Pancreas (tissue), 10 donors: ENCODE measurements around the gene JAKMIP1. TPM values are rescaled to one million over a fixed set of nuclear protein-coding genes. Genes with fewer than 3 reads are reported as not detected.

Source experiments
- ATAC-seq, 4 donors: fragments of 200-7000 bp; cut with Tn5 transposase; one replicate each; pipeline versions ENCODE4 v1.8.0 to v1.9.1; 2020; ENCODE audit warnings: mild to moderate bottlenecking in 4 of 4, moderate library complexity in 4 of 4
- DNase-seq, 6 donors: peaks; one replicate each; pipeline ENCODE4 v3.0.0-alpha.2; 2020
- FAIRE-seq: peaks from 2 replicates; lab custom pipeline; 2012; peaks lifted over from hg19 to GRCh38; lab: Jason Lieb, UNC
- H3K27ac ChIP-seq, 4 donors: fragments of 200-600 bp; sonication (generic); 1 replicate in 3 of 4; 2 replicates in 1 of 4; pipeline versions ENCODE4 v1.5.0 to v1.8.0; 2020
- H3K27me3 ChIP-seq, 4 donors: fragments of 200-600 bp; one replicate each; pipeline ENCODE4 v1.8.0; 2021
- H3K36me3 ChIP-seq, 3 donors: fragments of 200-600 bp; sonication (generic) in 1 of 3; one replicate each; pipeline versions ENCODE4 v1.5.0 to v1.8.0; 2020 to 2021
- H3K4me1 ChIP-seq, 3 donors: fragments of 200-600 bp; one replicate each; pipeline ENCODE4 v1.8.0; 2021
- H3K4me3 ChIP-seq, 4 donors: fragments of 200-600 bp; sonication (generic) in 2 of 4; one replicate each; pipeline versions ENCODE4 v1.5.0 to v1.8.0; 2020 to 2021
- H3K9me3 ChIP-seq, 4 donors: fragments of 200-600 bp; one replicate each; pipeline ENCODE4 v1.8.0; 2021
- WGBS, 2 donors: extraction: QIAGEN DNeasy Blood & Tissue Kit; methylation state at CpG; one replicate each; pipeline ENCODE4 v1.1.7; 2013; 5-methylcytosine and 5-hydroxymethylcytosine counted together
- intact Hi-C, 3 donors: fragments of 100-400 bp; cut with DNase I; formaldehyde crosslinking; loops; one replicate each; pipeline versions ENCODE4 v1.11.1 to v1.14.2; 2022
- polyA plus RNA-seq, 2 donors: library from polyadenylated mRNA; stranded (reverse); fragments of 200-250 nt; gene quantifications; one replicate each; pipeline ENCODE4 v1.2.3, GENCODE V29; 2013
- total RNA-seq, 6 donors: library from RNA; stranded (reverse); fragmentation: NEBNext Ultra II Directional in 4 of 6; extraction: Animal tissue kit (Norgen Biotek cat#: 25700) in 4 of 6; gene quantifications; one replicate each; pipeline versions ENCODE4 v1.2.1 to v1.2.4, GENCODE V29; 2021 to 2023
- TF ChIP-seq, protein P1 (sequence below), 4 donors: fragments of 200-600 bp; sonication (generic) in 3 of 4; IDR thresholded peaks; one replicate each; pipeline versions ENCODE4 v1.5.0 to v1.8.0; 2021; ENCODE audit warnings: antibody characterized with exemption in 4 of 4
- donor health status: healthy with polysubstance abuse.
- donor health status: DM: no; HTN: no; CAD: no; lungs with moderate emphysema.
- donor health status: DM: no; HTN: no; CAD: no.
- donor health status: control.
- donor health status: control.
- donor health status: Bipolar disorder and iron deficiency.
- donor health status: DM: yes; HTN: yes; CAD: no.
- donor health status: DM: no; HTN: no; CAD: no.
- donor health status: DM: no; HTN: no; CAD: no.
- donor health status: DM: yes; HTN: yes; CAD: no.

The JAKMIP1 gene
- total and polyA plus RNA-seq, 8 donors, result 0.16 to 4.3 (median 0.59) TPM

DNA sequence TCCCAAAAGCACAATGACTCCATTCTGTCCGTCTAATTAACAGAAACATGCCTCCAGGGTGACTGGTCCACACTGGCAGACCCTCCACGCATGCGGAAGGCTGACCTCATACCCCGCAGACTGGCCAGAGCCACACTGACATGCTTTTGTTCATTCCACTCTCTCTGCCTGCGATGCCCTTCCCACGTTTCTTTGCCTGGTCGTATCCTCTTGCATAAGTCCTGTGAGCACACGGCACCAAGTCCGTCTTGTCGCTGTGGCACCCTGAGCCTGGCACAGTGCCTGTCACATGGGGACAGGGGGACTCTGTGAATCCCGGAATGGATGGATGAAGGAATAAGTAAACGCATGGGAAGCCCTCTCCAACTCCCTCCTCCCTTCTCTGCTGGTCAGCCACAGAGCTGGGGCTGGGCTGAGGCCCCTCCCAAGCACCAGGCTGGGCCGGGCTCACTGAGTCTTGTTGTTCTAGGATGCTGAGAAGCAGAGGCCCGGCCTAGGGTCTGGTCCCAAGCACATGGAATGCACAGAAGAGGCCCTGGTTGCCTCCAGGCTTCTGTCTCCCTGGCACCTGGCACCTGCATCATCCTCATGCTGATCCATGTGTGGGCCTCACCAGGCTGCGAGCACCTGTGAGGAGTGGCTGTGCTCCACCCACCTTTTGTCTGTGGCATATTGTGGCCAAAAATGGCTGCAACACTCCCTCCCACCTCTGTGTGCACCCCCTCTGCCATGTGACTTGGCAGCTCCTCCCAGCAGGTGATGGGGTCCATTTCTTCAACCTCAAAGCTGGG is 143.2 kb downstream of the JAKMIP1 start:
- FAIRE-seq, result no peak

DNA sequence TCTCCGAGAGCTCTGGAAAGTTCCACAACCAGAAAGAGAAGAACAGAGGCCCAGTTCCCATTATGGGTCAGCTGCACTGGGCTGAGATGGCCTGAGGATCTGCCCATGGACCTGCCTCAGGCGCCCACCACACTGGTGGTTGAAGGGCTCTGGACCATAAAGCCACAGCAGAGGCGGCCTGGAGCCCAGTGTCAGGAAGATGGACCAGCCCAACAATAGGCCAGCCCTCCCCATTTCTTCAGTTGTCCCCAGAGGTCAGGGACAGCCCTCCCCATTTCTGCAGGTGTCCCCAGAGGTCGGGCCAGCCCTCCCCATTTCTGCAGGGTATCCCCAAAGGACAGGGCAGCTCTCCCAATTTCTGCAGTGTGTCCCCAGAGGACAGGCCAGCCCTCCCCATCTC is 144.9 kb downstream of the JAKMIP1 start:
- Histone ChIP-seq H3K4me3 (no peak overlapping the region), H3K9me3 (peaks cover 0 to 7% (median 0%) of the 10 kb centered on the region in 4 donors), H3K27ac (no peak overlapping the region), H3K4me1 (no peaks in the 10 kb centered on the region), H3K27me3 (no peaks in the 10 kb centered on the region), H3K36me3 (no peaks in the 10 kb centered on the region)
- intact Hi-C loops, result no loop called here
- TF ChIP-seq, protein P1, sequence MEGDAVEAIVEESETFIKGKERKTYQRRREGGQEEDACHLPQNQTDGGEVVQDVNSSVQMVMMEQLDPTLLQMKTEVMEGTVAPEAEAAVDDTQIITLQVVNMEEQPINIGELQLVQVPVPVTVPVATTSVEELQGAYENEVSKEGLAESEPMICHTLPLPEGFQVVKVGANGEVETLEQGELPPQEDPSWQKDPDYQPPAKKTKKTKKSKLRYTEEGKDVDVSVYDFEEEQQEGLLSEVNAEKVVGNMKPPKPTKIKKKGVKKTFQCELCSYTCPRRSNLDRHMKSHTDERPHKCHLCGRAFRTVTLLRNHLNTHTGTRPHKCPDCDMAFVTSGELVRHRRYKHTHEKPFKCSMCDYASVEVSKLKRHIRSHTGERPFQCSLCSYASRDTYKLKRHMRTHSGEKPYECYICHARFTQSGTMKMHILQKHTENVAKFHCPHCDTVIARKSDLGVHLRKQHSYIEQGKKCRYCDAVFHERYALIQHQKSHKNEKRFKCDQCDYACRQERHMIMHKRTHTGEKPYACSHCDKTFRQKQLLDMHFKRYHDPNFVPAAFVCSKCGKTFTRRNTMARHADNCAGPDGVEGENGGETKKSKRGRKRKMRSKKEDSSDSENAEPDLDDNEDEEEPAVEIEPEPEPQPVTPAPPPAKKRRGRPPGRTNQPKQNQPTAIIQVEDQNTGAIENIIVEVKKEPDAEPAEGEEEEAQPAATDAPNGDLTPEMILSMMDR (IDR thresholded peaks at IDR 0.05), result no peak
- WGBS, 2 donors, result 67 to 68% methylated on average over 4 of the region's 4 CpGs
- no peak for ATAC-seq
- FAIRE-seq, result no peak
- DNase-seq, result no peak

More for the DNA sequence above, 143.2 kb downstream of the JAKMIP1 start:
- H3K4me1 ChIP-seq, result no peaks in the 10 kb centered on the region
- intact Hi-C loops, result no loop called here
- ATAC-seq, result no peak
- H3K4me3 ChIP-seq, result no peak overlapping the region
- H3K27ac ChIP-seq, result no peak overlapping the region
- TF ChIP-seq, protein P1 (IDR thresholded peaks at IDR 0.05), result no peak
- no peak for DNase-seq
- H3K9me3 ChIP-seq, result peaks cover 0 to 7% (median 0%) of the 10 kb centered on the region in 4 donors
- no peaks in the 10 kb centered on the region for H3K36me3 ChIP-seq
- 74 to 76% methylated on average over 15 of the region's 15 CpGs for WGBS, 2 donors
- H3K27me3 ChIP-seq, result no peaks in the 10 kb centered on the region

DNA sequence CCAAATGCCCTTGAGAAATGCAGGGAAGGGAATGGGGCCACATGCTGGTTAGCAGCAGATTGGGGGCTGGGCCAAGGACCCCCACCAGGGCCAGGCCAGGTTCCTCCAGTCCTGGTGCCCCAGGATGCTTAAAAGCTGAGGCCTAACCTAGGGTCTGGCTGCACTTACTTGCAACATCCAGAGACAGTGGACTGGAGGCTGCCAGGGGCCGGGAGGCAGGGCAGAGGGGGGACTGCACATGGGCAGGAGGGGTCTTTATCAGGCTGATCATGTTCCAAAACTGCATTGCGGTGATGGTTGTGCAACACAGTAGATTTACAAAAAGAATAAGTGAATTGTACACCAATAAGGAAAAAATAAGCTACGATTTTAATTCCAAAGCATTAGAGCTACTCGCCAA is 145.3 kb downstream of the JAKMIP1 start:
- no peak overlapping the region for H3K27ac ChIP-seq
- 85 to 86% methylated on average over 4 of the region's 4 CpGs for WGBS, 2 donors
- H3K4me1 ChIP-seq, result no peaks in the 10 kb centered on the region
- H3K4me3 ChIP-seq, result no peak overlapping the region
- no peak for ATAC-seq
- no peaks in the 10 kb centered on the region for H3K36me3 ChIP-seq
- no peak for FAIRE-seq
- TF ChIP-seq, protein P1 (IDR thresholded peaks at IDR 0.05), result no peak
- peaks cover 0 to 7% (median 0%) of the 10 kb centered on the region in 4 donors for H3K9me3 ChIP-seq
- no peaks in the 10 kb centered on the region for H3K27me3 ChIP-seq
- intact Hi-C loops, result no loop called here
- DNase-seq, result no peak

DNA sequence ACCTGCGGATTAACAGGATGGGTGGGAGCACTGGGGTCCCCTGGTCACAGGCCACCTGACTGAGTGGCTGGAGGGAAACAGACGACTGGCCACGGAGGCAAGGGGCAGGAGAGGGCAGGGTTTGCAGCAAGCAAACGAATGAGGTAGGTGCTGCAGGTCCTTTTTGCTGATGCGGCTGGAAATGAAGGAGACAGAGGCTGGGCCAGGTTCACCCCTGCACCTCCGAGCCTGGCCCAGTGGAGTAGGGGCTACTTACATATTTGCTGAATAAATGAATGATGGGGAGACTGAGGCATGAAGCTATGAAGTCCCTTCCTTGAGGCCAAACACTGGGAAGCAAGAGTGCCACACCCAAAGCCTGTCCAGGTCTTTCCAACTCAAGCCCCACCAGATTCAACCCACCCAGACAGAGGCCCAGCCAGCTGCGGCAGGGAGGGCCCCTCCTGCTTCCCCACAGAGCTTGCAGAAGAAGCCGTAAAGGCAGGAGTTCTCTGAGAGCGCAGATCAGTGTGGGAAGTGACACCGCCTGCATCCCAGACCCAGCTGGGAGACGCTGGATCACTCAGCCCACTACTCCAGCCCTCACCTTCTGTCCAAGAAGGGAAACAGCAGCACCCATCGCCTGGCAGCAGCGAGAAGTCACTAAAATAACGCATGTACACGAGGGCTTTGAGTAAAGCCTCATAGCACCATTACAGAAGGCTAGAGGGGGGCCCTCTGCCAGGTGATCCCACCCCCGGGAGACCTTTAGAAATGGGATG is 146.0 kb downstream of the JAKMIP1 start:
- Histone ChIP-seq H3K4me3 (no peak overlapping the region), H3K27me3 (no peaks in the 10 kb centered on the region), H3K36me3 (no peaks in the 10 kb centered on the region), H3K9me3 (peaks cover 0 to 7% (median 0%) of the 10 kb centered on the region in 4 donors), H3K4me1 (no peaks in the 10 kb centered on the region), H3K27ac (no peak overlapping the region)
- 58 to 69% methylated on average over 16 of the region's 16 CpGs for WGBS, 2 donors
- no peak for FAIRE-seq
- no peak for DNase-seq
- ATAC-seq, result no peak
- intact Hi-C loops, result no loop called here
- TF ChIP-seq, protein P1 (IDR thresholded peaks at IDR 0.05), result no peak
